Kidney tubule cell (primary cell): ENCODE results near the gene FYB1.

ENCODE experiments used
- DNase-seq: peaks from one replicate; pipeline ENCODE4 v3.0.0-alpha.2; 2018; ENCODE audit warnings: low spot score

Gene FYB1

GRCh38 chr5:39080597-39081204, 138.7 kb downstream of the FYB1 start:
- DNase-seq, result peak; percentile 67

- peak; percentile 51 for DNase-seq
These were observed 139.2 kb downstream of the FYB1 start for GRCh38 chr5:39080168-39080567.

- no peak for DNase-seq
These were observed 140.2 kb downstream of the FYB1 start for GRCh38 chr5:39079147-39079546.

GRCh38 chr5:39076757-39077728, 142.3 kb downstream of the FYB1 start:
- DNase-seq, result peak; percentile 65

- DNase-seq, result no peak
These were observed 143.1 kb downstream of the FYB1 start for GRCh38 chr5:39076101-39076756.

- DNase-seq, result peak; percentile 94
These were observed 145.1 kb downstream of the FYB1 start, which contains the start of gene RICTOR for GRCh38 chr5:39074017-39074814. Gene RICTOR (minus strand): TSS chr5:39074399. CDS start chr5:39074377, 22 bp downstream.

GRCh38 chr5:39073767-39074016, 145.7 kb downstream of the FYB1 start:
- no peak for DNase-seq

- peak; percentile 55 for DNase-seq
These were observed 146.2 kb downstream of the FYB1 start for GRCh38 chr5:39072925-39073766.

GRCh38 chr5:39068099-39068498, 151.3 kb downstream of the FYB1 start:
- no peak for DNase-seq

- no peak for DNase-seq
These were observed 154.9 kb downstream of the FYB1 start for GRCh38 chr5:39064450-39064849.

- DNase-seq, result peak; percentile 67
These were observed 156.3 kb downstream of the FYB1 start for GRCh38 chr5:39063037-39063436.

GRCh38 chr5:39062530-39062929, 156.8 kb downstream of the FYB1 start:
- DNase-seq, result no peak

GRCh38 chr5:39062104-39062503, 157.3 kb downstream of the FYB1 start:
- no peak for DNase-seq

- no peak for DNase-seq
These were observed 160.3 kb downstream of the FYB1 start for GRCh38 chr5:39059064-39059463.

GRCh38 chr5:39058178-39058921, 161.0 kb downstream of the FYB1 start:
- no peak for DNase-seq

GRCh38 chr5:39057734-39058133, 161.6 kb downstream of the FYB1 start:
- DNase-seq, result no peak

- no peak for DNase-seq
These were observed 163.5 kb downstream of the FYB1 start for GRCh38 chr5:39055768-39056398.
